ENCODE measurements around the gene ZNF462.

The ZNF462 gene

DNA sequence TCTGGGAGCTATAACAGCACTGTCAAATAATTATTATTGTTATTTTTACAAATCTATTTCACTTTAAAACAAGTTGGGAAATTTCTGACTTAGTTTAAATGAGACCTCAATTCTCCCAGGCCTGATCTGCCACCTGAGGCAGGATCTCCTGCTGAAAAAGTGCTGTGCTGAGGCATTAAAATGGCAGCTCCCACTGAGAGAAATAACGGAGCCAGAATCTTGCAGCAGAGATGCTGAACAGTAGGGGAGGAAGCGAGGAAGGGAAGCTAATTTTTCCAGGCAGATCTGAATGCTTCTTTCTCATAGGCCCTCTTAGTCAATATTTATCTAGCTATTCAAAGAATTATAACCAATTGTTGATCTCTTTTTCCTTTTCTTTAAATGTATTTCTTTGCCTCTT, 196.3 kb downstream of the ZNF462 start:
- DNase-seq, result no peak

DNA sequence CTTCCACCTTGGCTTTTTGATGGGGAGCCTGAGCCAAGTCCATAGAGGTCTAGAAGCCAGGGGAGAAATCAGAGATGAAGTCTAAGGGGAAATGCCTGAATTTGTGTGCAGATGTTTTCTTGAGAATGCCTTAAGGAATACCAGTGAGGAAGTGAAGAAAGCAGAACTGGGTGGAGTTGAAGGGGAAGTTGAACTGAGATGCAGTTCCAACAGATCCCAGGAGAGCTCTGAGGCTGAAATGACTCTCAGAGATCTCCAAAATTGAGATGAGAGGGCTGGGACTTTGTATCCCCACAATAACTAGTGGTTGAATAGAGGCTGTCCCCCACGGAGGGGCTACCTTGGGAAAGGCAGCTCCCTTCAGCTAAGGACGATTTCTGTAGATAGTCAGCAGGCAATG, 197.1 kb downstream of the ZNF462 start:
- no peak for DNase-seq
